ENCODE results near the gene KCNN4.

The KCNN4 gene

GRCh38 chr19:43769256-43769655 lies 11.5 kb downstream of the KCNN4 start:
- Histone ChIP-seq H3K36me3 (ENCODE audit: low read length) (0 out of 2 replicates have a peak, but pooled peaks cover 2% of the 10 kb centered on the region), H3K27ac (ENCODE audit: low read depth, low read length) (no peak overlapping the region), H2AFZ (ENCODE audit: low read depth, low read length, severe bottlenecking) (no peak overlapping the region), H3K4me2 (ENCODE audit: low read depth, low read length, poor library complexity, severe bottlenecking) (no peak overlapping the region), H3F3A (ENCODE audit: insufficient read depth) (peaks cover 17% of the 10 kb centered on the region), H4K20me1 (ENCODE audit: low read depth, low read length) (no peaks in the 10 kb centered on the region; the same call in 1 of the 2 replicates), H3K9ac (ENCODE audit: low read length) (no peak overlapping the region), H3K79me2 (ENCODE audit: insufficient read depth, low read length) (peaks cover 6% of the 10 kb centered on the region; the same call in 1 of the 2 replicates), H3K9me2 (replicated peaks; ENCODE audit: insufficient read depth, low read length) (no peaks in the 10 kb centered on the region), H3K4me3 (ENCODE audit: insufficient read depth, low read length, poor library complexity, severe bottlenecking) (no peak overlapping the region), H3K9me3 (ENCODE audit: insufficient read depth, low read length) (no peaks in the 10 kb centered on the region), H3K27me3 (ENCODE audit: low read length) (no peaks in the 10 kb centered on the region)
- no peak for TF ChIP-seq EZH2phosphoT487 (conservative IDR thresholded peaks at IDR 0.05; ENCODE audit: low read length)
- TF ChIP-seq CTCF (IDR thresholded peaks at IDR 0.05; ENCODE audit: insufficient read depth, low read length, poor library complexity, severe bottlenecking) = no peak

DNA sequence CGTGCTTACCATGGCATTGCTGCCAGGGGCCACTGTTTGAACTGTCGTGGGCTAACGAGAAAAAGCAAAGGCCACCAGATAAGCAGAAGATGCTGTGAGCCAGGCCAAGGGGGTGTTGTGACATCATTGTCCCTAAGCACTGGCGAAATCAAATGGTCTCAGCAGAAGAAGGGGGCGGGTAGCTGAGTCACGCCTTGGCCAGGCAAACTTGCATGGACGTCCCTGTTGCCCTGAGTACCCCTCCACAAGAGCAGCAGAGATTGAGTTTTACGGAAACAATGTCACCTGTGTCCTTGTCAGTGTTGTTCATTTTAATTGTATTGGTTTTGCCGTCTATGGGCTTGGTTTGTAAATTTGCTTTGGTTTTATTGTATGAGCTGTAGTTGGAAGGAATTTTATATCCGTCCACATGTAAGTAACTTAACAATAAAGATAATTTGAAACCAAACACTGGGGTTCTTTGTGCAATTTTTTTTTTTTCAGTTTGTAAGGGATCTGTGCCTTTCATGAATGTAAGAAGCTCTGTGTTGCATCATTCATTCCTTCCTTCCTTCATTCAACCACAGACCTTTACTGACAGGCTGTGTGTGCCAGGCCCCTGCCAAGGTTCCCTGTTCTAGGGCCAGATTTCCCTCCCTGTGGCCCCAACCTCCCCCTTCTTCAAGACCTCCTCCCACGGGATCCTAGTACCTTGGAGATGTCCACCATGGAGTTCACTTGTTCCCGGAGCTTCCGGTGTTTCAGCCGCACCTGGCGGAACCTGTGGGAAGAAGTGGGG lies 12.3 kb downstream of the KCNN4 start:
- Histone ChIP-seq H3K79me2 (ENCODE audit: insufficient read depth, low read length) (peaks cover 3% of the 10 kb centered on the region; the same call in 1 of the 2 replicates), H3K4me2 (ENCODE audit: low read depth, low read length, poor library complexity, severe bottlenecking) (no peak overlapping the region), H2AFZ (ENCODE audit: low read depth, low read length, severe bottlenecking) (no peak overlapping the region), H3K9me3 (ENCODE audit: insufficient read depth, low read length) (no peaks in the 10 kb centered on the region), H3K9ac (ENCODE audit: low read length) (no peak overlapping the region), H3F3A (ENCODE audit: insufficient read depth) (peaks cover 23% of the 10 kb centered on the region), H3K36me3 (ENCODE audit: low read length) (0 out of 2 replicates have a peak, but pooled peaks cover 2% of the 10 kb centered on the region), H3K27me3 (ENCODE audit: low read length) (no peaks in the 10 kb centered on the region), H4K20me1 (ENCODE audit: low read depth, low read length) (no peaks in the 10 kb centered on the region; the same call in 1 of the 2 replicates), H3K9me2 (replicated peaks; ENCODE audit: insufficient read depth, low read length) (no peaks in the 10 kb centered on the region), H3K27ac (ENCODE audit: low read depth, low read length) (no peak overlapping the region), H3K4me3 (ENCODE audit: insufficient read depth, low read length, poor library complexity, severe bottlenecking) (no peak overlapping the region)
- TF ChIP-seq CTCF (IDR thresholded peaks at IDR 0.05; ENCODE audit: insufficient read depth, low read length, poor library complexity, severe bottlenecking) = no peak
- no peak for TF ChIP-seq EZH2phosphoT487 (conservative IDR thresholded peaks at IDR 0.05; ENCODE audit: low read length)

DNA sequence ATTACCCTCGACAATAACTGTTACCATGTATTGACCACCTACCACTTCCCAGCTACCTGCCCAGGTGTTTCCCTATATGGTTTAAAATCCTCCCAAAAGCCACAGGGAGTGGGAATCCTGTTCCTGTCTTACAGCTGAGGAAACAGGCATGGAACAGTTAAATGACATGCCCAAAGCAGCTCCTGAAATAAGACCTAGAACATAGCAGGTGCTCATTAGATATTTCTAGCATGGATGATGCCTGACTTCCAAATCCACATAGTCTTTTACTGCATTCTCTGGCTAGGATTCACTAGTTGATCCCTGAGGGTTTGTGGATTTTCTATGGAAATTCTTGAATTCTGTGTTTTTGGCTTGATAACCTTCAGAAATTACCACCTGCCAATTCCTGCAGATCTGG lies 13.0 kb downstream of the KCNN4 start:
- Histone ChIP-seq H3K27me3 (ENCODE audit: low read length) (no peaks in the 10 kb centered on the region), H3K9ac (ENCODE audit: low read length) (no peak overlapping the region), H3K36me3 (ENCODE audit: low read length) (0 out of 2 replicates have a peak, but pooled peaks cover 2% of the 10 kb centered on the region), H3K4me2 (ENCODE audit: low read depth, low read length, poor library complexity, severe bottlenecking) (no peak overlapping the region), H3K4me3 (ENCODE audit: insufficient read depth, low read length, poor library complexity, severe bottlenecking) (no peak overlapping the region), H3K9me2 (replicated peaks; ENCODE audit: insufficient read depth, low read length) (no peaks in the 10 kb centered on the region), H3F3A (ENCODE audit: insufficient read depth) (peaks cover 23% of the 10 kb centered on the region), H3K9me3 (ENCODE audit: insufficient read depth, low read length) (no peaks in the 10 kb centered on the region), H3K27ac (ENCODE audit: low read depth, low read length) (no peak overlapping the region), H2AFZ (ENCODE audit: low read depth, low read length, severe bottlenecking) (no peak overlapping the region), H4K20me1 (ENCODE audit: low read depth, low read length) (no peaks in the 10 kb centered on the region; the same call in 1 of the 2 replicates), H3K79me2 (ENCODE audit: insufficient read depth, low read length) (no peaks in the 10 kb centered on the region)
- TF ChIP-seq CTCF (IDR thresholded peaks at IDR 0.05; ENCODE audit: insufficient read depth, low read length, poor library complexity, severe bottlenecking) = no peak
- no peak for TF ChIP-seq EZH2phosphoT487 (conservative IDR thresholded peaks at IDR 0.05; ENCODE audit: low read length)
